ENCODE data around the gene DNAJC4. TPM values are rescaled to one million over a fixed set of nuclear protein-coding genes. Genes with fewer than 3 reads are reported as not detected.
A peak's percentile ranks its signal among the peaks of the same experiment; 100 is the strongest.

Gene DNAJC4
- total RNA-seq, 1 donor from 2014 or later, result 59.9 TPM

- H3K4me3 ChIP-seq, result no peak overlapping the region
- no peaks in the 10 kb centered on the region for H3K9me3 ChIP-seq (replicated peaks)
- no peak overlapping the region for H3K27ac ChIP-seq (replicated peaks)
- H3K27me3 ChIP-seq (ENCODE audit: low read depth), result no peaks in the 10 kb centered on the region
- H3K36me3 ChIP-seq, result peaks cover 50% of the 10 kb centered on the region
- intact Hi-C loops (cut with micrococcal nuclease), result no loop called here
- no peak for DNase-seq
- peaks cover 37% of the 10 kb centered on the region for H3K4me1 ChIP-seq
- TF ChIP-seq, protein P1, sequence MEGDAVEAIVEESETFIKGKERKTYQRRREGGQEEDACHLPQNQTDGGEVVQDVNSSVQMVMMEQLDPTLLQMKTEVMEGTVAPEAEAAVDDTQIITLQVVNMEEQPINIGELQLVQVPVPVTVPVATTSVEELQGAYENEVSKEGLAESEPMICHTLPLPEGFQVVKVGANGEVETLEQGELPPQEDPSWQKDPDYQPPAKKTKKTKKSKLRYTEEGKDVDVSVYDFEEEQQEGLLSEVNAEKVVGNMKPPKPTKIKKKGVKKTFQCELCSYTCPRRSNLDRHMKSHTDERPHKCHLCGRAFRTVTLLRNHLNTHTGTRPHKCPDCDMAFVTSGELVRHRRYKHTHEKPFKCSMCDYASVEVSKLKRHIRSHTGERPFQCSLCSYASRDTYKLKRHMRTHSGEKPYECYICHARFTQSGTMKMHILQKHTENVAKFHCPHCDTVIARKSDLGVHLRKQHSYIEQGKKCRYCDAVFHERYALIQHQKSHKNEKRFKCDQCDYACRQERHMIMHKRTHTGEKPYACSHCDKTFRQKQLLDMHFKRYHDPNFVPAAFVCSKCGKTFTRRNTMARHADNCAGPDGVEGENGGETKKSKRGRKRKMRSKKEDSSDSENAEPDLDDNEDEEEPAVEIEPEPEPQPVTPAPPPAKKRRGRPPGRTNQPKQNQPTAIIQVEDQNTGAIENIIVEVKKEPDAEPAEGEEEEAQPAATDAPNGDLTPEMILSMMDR (IDR thresholded peaks at IDR 0.05; ENCODE audit: borderline replicate concordance), result no peak
Observed at GRCh38 chr11:64276653-64277431, 46.5 kb downstream of the DNAJC4 start.

DNA sequence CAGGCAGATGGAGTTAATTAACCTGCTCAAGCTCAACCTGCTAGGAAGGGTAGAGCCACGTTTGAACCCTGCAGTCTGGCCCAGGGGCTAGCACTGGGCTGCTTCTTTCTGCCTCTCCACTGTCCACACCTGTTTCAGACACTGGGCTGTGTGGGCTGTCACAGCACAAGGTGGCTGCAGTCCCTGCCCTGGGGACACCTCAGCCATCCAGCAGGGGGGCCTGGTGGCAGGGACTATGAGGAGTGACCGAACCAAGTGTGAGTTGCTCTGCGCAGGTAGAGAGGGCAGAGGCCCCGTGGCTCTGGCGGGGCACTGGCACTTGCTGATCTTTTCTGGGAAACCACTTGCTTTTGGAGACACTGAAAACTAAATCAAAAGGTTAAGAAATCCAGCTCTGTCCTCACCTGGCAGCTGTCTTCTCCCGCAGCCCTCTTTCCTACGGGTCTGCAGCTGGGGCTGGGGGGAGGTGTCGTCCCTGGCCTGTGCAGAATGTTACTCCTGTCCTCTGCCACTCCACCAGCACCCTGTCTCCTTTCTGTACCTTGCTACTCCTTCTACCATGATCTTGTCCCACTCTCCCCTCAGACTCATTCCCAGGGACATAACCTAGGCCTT lies 48.3 kb downstream of the DNAJC4 start:
- no peak for DNase-seq
- peaks cover 36% of the 10 kb centered on the region for H3K4me1 ChIP-seq
- H3K9me3 ChIP-seq (replicated peaks), result no peaks in the 10 kb centered on the region
- intact Hi-C loops (cut with micrococcal nuclease), result no loop called here
- no peak overlapping the region for H3K27ac ChIP-seq (replicated peaks)
- H3K36me3 ChIP-seq, result peaks cover 59% of the 10 kb centered on the region
- H3K4me3 ChIP-seq, result no peak overlapping the region
- no peaks in the 10 kb centered on the region for H3K27me3 ChIP-seq (ENCODE audit: low read depth)
- TF ChIP-seq, protein P1 (IDR thresholded peaks at IDR 0.05; ENCODE audit: borderline replicate concordance), result no peak

GRCh38 chr11:64281957-64282770 lies 51.8 kb downstream of the DNAJC4 start:
- TF ChIP-seq, protein P1 (IDR thresholded peaks at IDR 0.05; ENCODE audit: borderline replicate concordance), result no peak
- no peak overlapping the region for H3K4me3 ChIP-seq
- no peak for DNase-seq

GRCh38 chr11:64283092-64283491 lies 52.7 kb downstream of the DNAJC4 start:
- Histone ChIP-seq H3K36me3 (peaks cover 31% of the 10 kb centered on the region), H3K4me3 (peak overlapping the region; percentile 92), H3K4me1 (peaks cover 54% of the 10 kb centered on the region), H3K9me3 (replicated peaks) (no peaks in the 10 kb centered on the region), H3K27me3 (ENCODE audit: low read depth) (no peaks in the 10 kb centered on the region), H3K27ac (replicated peaks) (no peak overlapping the region)
- intact Hi-C loops (cut with micrococcal nuclease), result no loop called here
- DNase-seq, result no peak
- TF ChIP-seq, protein P1 (IDR thresholded peaks at IDR 0.05; ENCODE audit: borderline replicate concordance), result no peak

More at GRCh38 chr11:64281957-64282770, 51.8 kb downstream of the DNAJC4 start:
- H3K4me1 ChIP-seq, result peaks cover 54% of the 10 kb centered on the region
- no peaks in the 10 kb centered on the region for H3K9me3 ChIP-seq (replicated peaks)
- H3K27me3 ChIP-seq (ENCODE audit: low read depth), result no peaks in the 10 kb centered on the region
- H3K36me3 ChIP-seq, result peaks cover 40% of the 10 kb centered on the region
- intact Hi-C loops (cut with micrococcal nuclease), result no loop called here
- H3K27ac ChIP-seq (replicated peaks), result peak overlapping the region; percentile 70

Other genes starting within 250 kb of the DNAJC4 start
- gene OTUB1, start 244.1 kb upstream of the DNAJC4 start, total RNA-seq, result 57.0 TPM
- 0.44 TPM for gene FLRT1, start 194.6 kb upstream of the DNAJC4 start, total RNA-seq
- gene MACROD1, start 64.4 kb upstream of the DNAJC4 start, total RNA-seq, result 127 TPM
- gene STIP1, start 44.4 kb upstream of the DNAJC4 start, total RNA-seq, result 97.4 TPM
- 5.4 TPM for gene FERMT3, start 23.8 kb upstream of the DNAJC4 start, total RNA-seq
- 82.3 TPM for gene TRPT1, start 4.4 kb upstream of the DNAJC4 start, total RNA-seq
- gene NUDT22, start 4.3 kb upstream of the DNAJC4 start, total RNA-seq, result 65.2 TPM
- 272 TPM for gene VEGFB, start 4.0 kb downstream of the DNAJC4 start, total RNA-seq
- gene FKBP2, start 10.5 kb downstream of the DNAJC4 start, total RNA-seq, result 45.5 TPM
- 102 TPM for gene PPP1R14B, start 16.4 kb downstream of the DNAJC4 start, total RNA-seq
- 10.0 TPM for gene PLCB3, start 21.0 kb downstream of the DNAJC4 start, total RNA-seq
- 56.3 TPM for gene BAD, start 54.1 kb downstream of the DNAJC4 start, total RNA-seq
- gene GPR137, start 55.3 kb downstream of the DNAJC4 start, total RNA-seq, result 28.4 TPM
- gene KCNK4, start 60.8 kb downstream of the DNAJC4 start, total RNA-seq, result not detected
- gene CATSPERZ, start 69.8 kb downstream of the DNAJC4 start, total RNA-seq, result not detected
- gene ESRRA, start 75.0 kb downstream of the DNAJC4 start, total RNA-seq, result 213 TPM
- gene TRMT112, start 87.0 kb downstream of the DNAJC4 start, total RNA-seq, result 97.5 TPM
- gene PRDX5, start 87.6 kb downstream of the DNAJC4 start, total RNA-seq, result 321 TPM
- 7.5 TPM for gene CCDC88B, start 109.7 kb downstream of the DNAJC4 start, total RNA-seq
- 16.8 TPM for gene RPS6KA4, start 128.6 kb downstream of the DNAJC4 start, total RNA-seq

Data from left ventricle myocardium inferior (tissue), 1 donor.